Measurements from ENCODE around the gene ALOX15B.

Gene ALOX15B

DNA sequence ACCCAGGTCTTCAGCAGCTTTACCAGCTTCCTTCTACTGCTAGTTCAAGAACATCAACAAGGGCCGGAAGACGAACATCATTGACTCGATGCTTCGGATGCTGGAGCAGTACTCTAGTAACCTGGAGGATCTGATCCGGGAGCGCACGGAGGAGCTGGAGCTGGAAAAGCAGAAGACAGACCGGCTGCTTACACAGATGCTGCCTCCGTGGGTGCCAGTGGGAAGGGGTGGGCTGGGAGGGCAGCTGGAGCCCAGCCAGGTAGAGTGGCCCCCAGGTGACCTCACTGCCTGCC is 24.4 kb upstream of the ALOX15B start:
- DNase-seq = no peak

GRCh38 chr17:8015236-8015956 is 23.5 kb upstream of the ALOX15B start:
- DNase-seq = no peak

GRCh38 chr17:8015957-8016631 is 22.8 kb upstream of the ALOX15B start:
- no peak for DNase-seq

GRCh38 chr17:8016632-8017424 is 22.0 kb upstream of the ALOX15B start:
- peak; percentile 84 to 87 for DNase-seq

- DNase-seq = peak; percentile 73 to 87
Measured at GRCh38 chr17:8018436-8018835, 20.4 kb upstream of the ALOX15B start.

- DNase-seq = peak in 1 of 2 donors; percentile 71
Measured at GRCh38 chr17:8019166-8019565, 19.7 kb upstream of the ALOX15B start.

DNA sequence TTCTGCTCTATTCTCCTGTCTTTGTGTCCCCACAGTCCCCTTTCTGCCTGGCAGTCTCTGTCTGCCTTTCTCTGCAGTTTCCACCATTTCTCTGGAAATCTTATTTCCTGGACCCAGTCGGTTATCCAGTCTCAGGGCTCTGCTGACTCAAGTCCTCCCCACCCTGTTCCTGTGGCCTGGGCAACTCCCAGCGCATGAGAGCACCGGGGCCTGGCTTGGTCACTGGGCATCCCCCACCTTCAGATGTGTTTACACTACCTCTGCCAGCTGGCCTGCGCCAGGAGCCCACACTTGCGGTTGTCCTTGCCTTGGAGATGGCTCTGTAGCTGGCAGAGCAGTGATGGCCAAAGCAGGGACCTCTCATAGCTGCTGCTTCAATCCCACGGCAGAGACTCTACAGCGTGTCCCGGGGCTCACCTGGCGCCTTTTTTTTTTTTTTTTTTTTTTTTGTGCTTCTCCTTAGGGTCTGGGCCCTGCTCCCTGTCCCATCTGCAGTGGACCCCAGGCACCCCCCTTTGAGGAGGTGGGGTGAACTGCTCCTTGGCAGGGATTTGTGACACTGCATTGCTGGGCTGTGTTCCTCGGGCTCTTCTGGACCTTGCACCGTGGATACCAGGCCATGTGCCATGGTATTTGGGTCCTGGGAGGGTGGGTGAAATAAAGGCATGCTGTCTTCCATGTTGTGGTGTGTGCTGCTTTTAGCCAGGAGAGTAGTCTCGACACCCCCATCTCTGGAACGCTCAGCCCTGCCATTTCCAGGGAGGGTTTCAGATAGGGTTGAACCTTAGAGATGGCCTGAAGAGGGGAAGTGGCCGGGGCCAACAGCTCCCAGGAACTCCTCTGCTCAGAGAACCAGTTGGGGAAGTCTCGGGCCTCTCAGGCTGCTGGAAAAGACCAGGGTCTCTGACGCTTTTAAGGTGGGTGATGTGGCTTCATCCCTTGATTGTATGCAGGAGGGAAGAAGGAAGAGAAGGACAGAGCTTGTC is 18.9 kb upstream of the ALOX15B start:
- DNase-seq = peak; percentile 83 to 96

DNA sequence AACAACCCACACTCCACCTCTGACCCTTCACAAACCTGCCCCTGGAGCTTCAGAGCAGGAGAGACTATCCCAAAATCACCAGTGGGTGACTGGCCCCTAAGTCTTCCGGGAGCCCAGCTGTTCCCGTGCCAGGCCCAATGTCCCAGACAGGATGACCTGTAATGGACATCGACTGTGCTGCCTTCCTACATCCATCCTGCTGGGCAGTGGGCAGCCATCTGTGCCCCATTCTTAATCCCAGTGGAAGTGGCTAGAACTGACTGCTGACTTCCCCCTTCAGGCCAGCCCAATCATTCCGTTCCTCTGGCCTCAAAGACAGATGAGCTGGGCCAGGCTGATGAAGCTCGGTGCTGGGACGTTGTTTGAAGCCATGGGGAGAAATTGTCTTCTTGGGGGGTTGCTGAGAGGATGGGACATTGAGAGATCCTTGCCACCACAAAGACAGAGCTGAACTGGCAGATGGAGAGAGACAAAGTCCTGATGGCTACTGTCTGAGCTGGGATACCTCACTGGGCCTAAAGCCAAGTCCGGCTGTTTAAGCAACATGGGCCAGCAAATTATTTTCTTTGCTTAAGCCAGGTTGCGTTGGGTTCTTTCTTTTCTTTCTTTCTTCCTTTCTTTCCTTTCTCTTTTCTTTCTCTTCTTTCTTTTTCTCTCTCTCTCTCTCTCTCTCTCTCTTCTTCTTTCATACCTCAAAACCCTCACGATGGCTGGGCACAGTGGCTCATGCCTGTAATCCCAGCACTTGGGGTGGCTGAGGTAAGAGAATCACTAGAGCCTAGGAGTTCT is 17.9 kb upstream of the ALOX15B start:
- DNase-seq = no peak

- DNase-seq = no peak
Measured at GRCh38 chr17:8021565-8022359, 17.1 kb upstream of the ALOX15B start.

- DNase-seq = peak; percentile 59 to 74
Measured at GRCh38 chr17:8022360-8023003, 16.4 kb upstream of the ALOX15B start.

DNA sequence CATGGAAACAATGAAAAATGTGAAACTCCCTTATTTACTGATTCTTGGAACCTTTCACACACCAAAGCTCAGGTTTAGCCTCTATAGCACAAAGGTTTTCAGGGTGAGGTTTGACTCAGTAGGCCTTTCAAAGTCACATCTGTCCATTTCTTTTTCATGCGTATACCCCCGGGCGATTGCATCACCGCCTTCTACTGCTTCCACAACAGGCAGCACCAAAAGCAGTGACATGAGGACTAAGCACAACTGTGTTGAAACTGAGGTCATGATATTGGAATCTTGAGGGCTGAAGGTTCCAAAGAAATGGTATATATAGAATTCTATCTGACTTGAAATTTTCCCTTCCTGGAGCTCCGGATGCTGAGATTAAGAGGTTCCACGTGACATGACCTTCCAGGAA is 14.7 kb upstream of the ALOX15B start:
- DNase-seq = peak in 1 of 2 donors; percentile 63

- no peak for DNase-seq
Measured at GRCh38 chr17:8025176-8025911, 13.5 kb upstream of the ALOX15B start.

DNA sequence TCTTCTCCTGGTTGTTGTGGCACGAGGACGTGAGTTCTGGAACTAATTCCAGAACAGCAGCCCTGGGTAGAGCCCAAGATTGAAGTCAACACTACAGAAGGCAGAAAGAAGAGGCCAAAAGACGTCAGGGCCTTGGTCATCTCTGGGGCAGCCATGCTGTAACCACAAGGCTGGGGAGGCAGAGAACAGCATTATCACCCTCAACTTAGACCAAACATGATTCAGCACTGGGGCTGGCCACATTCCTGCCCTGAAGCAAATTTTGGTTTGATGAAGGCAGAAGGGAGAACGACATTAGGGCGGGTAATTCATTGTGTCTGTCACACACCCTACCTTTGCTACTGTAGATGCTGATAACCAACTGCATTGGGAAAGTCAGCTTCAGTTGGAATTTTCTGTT is 9.7 kb upstream of the ALOX15B start:
- no peak for DNase-seq

GRCh38 chr17:8031261-8031661 is 7.6 kb upstream of the ALOX15B start:
- no peak for DNase-seq

- no peak for DNase-seq
Measured at GRCh38 chr17:8031950-8032349, 6.9 kb upstream of the ALOX15B start.

DNA sequence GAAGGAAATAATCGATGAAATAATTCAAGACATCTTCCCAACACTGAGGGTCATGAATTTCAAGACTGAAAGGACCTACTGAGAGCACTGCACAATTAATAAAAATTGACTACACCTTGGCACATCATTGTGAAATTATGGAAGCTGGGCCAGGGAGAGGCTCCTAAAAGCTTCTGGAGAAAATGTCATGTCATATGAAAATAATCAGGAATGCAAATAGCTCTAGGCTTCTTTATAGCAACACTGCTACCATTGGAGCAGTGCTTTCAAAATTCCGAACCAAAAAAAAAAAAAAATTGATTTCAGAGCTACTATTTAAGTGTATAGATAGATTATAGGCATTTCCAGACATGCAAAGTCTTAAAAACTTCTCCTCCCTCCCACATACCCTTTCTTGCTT is 6.4 kb upstream of the ALOX15B start:
- no peak for DNase-seq

DNA sequence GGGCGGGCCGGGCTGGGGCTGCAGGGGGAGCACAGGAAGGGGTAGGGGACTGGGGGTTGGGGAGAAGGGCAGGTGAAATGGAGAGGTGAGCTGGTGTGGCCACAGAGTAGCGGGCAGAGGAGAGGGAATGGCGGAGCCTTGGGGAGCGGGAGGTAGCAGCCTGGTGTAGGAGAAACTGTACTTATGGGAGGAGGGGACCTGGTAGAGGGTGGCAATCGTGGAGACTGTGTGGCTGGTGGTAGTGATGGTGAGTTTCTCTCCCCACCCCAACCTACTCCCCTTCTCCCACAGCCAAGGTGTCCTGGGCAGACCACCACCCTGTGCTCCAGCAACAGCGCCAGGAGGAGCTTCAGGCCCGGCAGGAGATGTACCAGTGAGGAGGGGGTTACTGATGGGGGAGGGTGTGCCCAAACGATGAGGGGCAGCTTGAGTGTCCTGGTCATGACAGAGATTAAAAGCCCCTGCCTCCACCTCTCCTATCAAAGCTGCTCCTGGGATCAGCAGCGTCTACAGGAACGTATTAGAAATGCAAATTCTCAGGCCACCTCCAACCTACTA is 831 bp downstream of the ALOX15B start:
- DNase-seq = no peak

DNA sequence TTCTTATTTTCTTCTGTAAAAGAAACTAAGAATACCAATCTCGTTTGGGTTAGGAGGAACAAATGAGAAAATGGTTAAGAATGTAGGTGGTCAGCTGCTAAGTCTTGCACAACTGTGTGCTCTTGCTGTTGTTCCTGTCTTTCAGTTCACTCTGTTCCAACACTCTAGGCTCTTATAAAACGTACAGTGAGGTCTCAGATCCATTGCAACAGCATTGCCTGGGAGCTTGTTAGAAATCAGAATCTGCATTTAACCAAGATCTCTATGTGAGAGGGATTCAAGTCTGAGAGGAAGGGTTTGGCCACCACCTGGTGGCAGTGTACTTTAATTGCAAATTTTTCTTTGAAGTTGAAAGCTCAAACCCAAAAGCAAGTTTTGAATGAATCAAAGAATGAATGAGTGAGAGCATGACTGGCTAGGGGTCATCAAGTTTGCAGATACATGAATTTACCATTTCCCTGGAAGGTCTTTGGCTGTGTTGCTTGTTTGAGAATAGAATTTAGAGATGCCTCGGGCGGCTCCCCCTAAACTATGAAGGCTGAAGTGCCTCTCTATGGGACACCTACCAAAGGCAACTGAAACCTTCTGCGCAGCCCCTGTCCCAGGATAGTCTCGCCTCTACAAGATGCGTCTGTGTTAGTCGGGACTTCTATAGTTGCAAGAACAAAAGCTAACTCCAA is 2.5 kb downstream of the ALOX15B start:
- peak; percentile 78 to 87 for DNase-seq

DNA sequence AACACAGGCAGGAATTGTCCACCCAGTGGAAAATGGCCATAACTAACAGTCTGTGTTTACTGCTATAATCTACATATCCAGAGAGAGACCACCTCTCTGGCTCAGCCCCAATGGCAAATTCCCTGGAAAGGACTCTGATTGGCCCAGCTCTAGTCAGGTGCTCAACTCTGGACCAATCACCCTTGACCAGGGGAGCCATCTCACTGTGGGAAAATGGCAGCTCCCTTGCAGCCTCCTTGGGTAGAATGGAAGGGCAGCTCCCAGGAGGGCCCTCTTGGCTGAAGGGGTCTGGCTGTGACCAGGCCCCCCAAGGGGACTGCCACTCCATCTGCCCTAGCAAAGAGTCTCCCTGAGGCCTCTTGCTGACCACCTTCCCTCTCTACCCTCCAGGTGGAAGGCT is 3.1 kb downstream of the ALOX15B start:
- no peak for DNase-seq
